ENCODE measurements around the gene TMEM130.

DNA sequence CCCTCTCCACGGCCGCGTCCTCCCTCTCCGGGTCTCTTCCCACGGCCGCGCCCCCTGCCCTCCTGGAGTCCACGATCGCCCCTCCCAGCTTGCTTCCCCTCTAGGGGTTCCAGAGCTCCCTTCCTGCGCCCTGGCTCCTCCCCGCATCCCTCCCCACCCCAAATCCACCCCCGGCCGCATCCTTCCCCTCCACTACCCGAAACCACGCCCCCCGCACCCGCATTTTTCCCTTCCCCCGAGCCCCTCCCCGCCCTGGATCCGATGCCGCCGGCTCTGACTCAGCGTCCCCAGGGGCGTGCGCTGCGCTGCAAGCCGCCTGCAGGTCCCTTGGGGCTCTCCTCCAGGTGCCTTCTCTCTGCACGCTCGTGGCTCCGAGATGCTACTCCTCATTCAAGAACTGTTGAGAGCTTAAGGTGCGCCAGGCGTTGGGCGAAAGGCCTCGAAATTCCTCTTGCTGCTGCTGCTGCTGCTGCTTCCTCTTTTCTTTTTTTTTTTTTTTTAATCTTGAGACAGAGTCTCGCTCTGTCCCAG lies 372 bp upstream of the TMEM130 start:
- TF ChIP-seq, protein P1, sequence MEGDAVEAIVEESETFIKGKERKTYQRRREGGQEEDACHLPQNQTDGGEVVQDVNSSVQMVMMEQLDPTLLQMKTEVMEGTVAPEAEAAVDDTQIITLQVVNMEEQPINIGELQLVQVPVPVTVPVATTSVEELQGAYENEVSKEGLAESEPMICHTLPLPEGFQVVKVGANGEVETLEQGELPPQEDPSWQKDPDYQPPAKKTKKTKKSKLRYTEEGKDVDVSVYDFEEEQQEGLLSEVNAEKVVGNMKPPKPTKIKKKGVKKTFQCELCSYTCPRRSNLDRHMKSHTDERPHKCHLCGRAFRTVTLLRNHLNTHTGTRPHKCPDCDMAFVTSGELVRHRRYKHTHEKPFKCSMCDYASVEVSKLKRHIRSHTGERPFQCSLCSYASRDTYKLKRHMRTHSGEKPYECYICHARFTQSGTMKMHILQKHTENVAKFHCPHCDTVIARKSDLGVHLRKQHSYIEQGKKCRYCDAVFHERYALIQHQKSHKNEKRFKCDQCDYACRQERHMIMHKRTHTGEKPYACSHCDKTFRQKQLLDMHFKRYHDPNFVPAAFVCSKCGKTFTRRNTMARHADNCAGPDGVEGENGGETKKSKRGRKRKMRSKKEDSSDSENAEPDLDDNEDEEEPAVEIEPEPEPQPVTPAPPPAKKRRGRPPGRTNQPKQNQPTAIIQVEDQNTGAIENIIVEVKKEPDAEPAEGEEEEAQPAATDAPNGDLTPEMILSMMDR (optimal IDR thresholded peaks at IDR 0.05 in 1 of 3, IDR thresholded peaks at IDR 0.05 in 1 of 3, conservative IDR thresholded peaks at IDR 0.05 in 1 of 3; ENCODE audit: extremely low read depth in 1 of 3, insufficient read depth in 2 of 3, low read length in 3 of 3): no peak
- no peak for TF ChIP-seq EZH2 (IDR thresholded peaks at IDR 0.05; ENCODE audit: low read length)
